ENCODE results near the gene MYO18A.

Gene MYO18A

DNA sequence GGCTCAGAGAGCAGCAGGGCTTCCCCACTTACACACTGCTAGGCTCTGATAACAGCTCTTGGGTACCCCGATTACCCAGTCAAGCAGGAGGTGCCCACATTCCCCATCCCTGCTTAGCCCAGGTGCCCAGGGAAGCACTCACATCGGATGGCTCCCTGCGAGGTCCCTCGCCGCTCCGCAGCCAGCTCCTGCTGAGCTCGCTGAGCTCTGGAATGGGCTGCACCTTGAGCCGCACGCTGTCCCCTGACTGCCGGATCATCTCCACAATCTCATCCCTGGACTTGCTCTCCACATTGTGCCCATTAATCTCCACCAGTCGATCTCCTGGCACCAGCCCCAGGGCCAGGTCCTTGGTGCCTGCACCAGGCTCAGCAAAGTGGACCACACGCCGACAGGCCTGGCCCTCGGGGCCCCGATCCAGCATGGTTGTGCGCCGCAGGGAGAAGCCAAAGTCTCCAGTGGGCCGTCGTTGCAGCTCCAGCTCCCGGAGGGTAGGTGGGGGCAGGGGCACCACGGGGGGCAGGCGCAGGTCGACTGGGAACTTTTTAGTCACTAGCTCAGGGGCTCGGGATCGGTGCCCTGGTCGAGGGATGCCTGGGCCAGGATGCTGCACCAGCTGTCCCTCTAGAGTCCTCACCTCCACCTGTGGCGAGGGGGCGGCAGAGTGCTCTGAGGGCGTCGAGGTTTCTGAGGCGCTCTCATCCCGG is 14.2 kb downstream of the MYO18A start:
- no peak for DNase-seq (ENCODE audit: low read depth in 3 of 3)

DNA sequence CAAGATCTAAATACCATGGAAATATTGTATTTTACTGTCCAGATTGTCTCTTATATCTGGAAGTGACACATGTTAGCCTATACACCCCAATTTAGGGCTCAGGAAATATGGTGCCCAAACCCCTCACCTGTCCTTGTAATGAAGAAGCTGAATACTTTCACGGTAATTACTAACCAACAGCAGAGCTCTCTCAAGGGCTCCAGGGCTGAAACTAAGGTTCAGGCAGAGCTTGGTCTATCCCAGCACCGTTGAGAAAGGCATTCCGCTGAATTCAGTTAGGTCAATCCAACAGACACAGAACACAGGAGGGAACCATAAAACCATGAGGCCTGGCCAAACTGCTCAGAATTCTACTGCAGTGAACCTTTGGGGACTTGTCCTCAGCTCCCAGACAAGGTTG is 14.9 kb downstream of the MYO18A start:
- DNase-seq (ENCODE audit: low read depth in 3 of 3), result no peak

DNA sequence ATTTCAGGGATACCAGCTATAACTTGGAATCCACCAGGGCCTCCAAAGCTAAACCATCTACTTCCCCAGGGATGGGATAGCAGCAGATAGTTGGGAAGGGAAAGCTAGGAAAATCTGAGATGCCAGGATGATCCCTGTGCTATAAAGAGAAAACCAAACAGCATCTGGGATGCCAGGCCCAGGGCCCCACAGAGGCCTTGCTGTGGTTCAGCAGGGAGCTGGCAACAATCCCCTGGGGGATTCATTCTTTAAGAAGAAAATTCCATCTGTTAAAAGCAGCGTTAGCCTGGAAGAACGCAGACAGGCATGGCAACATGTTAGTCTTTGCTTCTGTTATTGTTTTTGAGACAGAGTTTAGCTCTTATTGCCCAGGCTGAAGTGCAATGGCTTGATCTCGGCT is 16.6 kb downstream of the MYO18A start:
- no peak for DNase-seq (ENCODE audit: low read depth in 3 of 3)

DNA sequence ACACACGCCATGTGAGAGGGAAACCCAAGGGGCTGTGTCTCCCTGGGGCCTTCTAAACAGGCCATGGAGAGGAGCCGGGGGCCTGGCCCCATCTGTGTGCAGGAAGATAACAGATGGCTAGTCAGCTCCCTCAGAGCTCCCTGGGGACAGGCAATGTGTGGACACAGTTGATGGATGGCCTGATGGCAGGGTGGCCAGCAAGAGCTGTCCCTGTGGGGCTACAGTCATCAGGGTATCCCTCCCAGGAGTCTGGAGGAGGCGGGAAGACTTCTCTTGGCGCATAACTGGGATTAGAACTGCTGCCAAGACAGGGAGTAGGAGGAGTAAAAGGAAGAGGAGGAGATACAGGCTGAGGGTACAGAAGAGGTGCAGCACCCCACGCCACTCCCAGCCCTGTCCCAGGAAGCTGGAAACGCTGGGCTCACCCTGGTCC is 17.3 kb downstream of the MYO18A start:
- no peak for DNase-seq (ENCODE audit: low read depth in 3 of 3)

DNA sequence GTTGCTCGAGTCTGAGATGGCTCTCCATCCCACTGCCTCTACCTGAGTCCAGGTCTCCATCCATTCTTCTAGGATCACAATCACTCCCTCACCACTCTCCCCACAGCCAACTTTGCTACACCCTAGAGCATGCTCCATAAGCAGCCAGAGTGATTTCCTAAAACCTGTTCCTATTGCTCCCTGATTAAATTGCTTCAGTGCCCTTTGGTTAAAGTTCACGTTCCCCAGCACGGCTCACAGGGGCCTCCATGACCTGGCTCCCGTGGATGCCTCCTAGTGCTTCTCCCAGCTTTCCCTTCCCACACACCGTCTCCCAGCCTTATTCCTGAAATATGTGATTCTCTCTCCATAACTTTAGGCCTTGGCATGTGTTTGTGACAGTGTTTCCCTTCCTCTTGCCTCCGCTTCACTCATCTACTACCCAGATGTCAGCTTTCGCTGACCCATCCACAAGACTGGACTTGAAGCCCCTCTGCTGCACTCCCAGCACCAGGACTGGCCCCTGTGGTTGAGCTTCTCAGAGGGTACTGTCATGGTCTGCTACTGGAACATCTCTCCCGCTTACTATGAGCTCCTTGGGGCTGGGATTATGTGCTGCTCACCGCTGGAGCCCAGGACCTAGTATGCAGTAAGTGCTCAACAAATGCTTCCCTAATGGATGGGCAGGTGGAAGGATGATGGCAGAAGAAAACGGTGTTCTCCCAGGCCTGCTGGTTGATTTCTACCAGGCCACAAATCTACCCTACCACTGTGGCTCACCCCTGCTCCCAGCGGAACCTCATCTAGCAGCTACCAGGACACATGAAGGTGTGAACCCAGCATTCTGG is 17.9 kb downstream of the MYO18A start:
- DNase-seq (ENCODE audit: low read depth in 3 of 3), result no peak

DNA sequence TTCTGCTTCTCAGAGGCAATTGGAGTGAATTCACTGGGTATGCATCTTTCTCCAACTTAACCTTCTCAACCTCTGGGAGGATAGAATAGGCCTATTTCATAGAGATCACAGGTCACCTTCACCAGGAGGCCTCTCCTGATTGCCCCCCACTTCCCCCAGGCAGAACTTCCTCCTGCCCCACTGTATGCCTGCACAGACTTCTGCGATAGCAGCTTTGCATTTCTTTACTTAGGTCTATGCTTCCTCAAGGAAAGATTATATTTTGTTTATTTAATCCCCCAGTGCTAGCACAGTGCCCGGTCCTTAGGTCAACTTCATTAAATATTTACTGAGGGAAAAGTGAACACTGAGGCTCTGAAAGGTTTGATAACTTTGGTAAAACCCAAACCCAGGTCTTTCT is 19.9 kb downstream of the MYO18A start:
- no peak for DNase-seq (ENCODE audit: low read depth in 3 of 3)

DNA sequence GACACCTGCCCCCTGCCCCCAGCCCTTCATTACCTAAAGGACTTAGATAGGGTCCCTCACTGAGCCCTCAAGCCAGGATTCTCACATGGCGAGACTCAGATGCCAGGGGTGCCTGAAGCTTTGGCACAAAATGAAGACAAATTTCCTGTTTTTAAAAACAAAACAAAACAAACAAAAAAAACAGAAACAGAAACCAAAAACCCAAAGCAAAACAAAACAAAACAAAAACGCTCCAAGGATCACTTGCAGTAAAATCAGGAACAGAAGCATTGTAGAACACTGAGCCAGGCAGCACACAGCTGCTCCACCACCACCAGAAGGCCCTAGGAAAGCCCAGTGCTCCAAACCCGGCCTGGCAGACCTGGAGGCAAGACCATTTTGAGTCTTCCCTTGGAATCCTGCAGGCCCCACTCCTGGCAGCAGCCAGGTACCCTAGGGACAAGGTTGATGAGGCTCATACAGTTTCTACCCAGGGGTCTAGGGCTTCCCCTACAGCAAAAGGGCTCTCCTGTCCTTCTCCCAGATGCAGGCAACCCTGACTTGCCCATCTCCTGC is 20.8 kb downstream of the MYO18A start:
- DNase-seq (ENCODE audit: low read depth in 3 of 3), result no peak

DNA sequence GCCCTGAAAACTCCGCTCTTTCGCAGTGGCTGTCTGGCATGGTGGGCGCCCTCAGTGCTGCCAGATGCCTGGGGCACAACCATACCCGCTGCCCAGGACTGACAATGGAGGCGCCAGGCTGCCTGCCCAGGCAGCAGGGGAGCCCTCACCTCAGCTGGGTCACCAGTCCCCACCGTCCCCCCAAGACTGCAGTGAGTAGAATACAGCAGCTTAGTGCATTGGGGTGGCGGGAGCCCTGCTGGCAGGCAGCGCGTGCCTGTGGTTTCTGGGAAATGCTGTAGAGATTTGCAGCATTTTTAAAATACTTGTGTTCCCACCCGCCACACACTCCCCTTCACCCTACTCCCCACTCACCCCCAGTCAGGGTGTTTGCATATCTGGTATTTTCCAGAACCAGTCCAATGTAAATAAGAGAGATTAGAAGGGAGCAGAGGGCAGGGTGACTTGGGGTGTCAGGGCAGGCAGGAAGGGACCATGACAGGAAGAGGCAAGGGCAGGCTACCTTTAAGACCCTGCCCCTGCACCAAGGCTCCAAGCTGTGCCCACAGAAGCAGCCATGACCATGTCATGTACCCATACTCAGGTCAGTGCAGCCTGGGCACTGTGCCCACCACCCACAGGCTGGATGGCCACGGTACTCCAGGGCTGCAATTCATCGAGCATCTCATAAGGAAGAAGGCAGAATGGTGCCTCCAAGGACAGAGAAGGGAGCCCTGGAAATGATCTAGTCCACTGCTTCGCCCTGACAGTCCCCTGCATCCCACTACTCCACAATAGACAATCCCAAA is 21.5 kb downstream of the MYO18A start:
- DNase-seq (ENCODE audit: low read depth in 3 of 3), result no peak

DNA sequence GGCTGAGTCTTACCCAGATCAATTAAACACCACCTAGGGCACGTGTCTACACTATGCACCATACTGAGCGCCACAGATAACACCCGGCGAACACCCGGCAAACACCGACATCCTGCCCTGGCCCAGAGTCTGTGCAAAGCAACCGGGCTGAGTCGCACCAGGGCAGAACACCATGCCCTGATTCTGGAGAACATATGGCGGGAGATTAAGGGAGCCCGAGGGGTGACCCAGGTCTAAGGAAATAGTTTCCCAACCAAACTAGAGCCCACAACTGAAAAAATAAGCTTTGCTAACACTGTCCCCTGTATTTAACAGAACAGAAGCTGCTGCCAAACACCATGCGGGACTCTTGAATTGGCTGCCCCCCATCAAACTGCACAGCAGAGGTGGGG is 22.1 kb downstream of the MYO18A start:
- no peak for DNase-seq (ENCODE audit: low read depth in 3 of 3)

DNA sequence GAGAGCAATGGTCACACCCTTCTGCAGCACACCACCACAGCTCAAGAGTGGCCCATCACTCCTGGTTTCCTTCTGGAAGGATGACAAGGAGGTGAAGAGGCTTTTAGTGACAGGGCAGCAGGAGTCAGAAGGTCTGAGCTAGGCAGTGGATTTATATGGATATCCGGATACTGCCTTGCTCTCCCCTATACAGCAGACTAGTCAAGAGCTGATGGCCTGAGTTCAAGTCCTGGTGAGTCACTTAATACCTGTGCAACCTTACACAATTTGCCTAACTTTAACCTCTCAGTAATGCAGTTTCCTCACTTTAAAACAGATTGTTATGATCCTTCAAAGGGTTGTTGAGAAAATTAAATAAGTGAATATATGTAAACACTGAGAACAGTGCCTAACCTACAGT is 22.9 kb downstream of the MYO18A start:
- no peak for DNase-seq (ENCODE audit: low read depth in 3 of 3)

DNA sequence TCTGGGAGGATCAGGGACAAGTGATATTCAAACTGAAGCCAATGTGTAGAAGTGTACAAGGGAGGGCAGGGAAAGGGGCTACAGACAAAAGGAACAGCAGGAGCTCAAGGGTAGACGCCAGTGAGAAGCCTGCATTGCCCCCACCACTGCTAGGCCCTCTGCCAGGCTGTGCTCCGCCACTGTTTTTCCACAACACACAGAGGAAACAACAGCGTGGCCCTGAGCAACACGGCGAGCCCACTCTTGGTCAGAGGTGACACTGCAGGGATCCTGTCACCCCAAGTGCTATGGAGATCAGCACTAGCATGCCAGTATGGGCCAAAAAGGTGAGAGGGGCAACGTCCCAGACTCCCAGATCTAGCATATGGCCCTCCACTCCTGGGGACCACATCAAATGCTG is 23.4 kb downstream of the MYO18A start:
- no peak for DNase-seq (ENCODE audit: low read depth in 3 of 3)

DNA sequence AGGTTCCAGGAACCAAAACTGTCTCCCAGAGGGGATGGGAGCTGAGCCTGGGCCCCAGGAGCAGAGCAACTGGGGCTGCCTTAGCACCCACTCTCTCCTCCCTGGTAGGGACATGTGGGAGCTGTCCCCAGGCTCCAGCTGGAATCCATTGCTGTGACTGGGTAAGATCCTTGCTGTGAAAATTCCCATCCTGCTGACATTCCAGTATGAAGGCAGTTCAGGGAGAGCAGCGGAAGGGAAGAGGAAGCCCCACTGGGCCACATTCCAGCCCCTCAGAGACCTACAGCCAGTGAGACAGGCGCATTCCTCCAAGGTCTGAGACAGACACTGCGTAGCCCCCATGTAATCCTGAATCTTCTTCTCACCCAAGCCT is 24.2 kb downstream of the MYO18A start:
- no peak for DNase-seq (ENCODE audit: low read depth in 3 of 3)

DNA sequence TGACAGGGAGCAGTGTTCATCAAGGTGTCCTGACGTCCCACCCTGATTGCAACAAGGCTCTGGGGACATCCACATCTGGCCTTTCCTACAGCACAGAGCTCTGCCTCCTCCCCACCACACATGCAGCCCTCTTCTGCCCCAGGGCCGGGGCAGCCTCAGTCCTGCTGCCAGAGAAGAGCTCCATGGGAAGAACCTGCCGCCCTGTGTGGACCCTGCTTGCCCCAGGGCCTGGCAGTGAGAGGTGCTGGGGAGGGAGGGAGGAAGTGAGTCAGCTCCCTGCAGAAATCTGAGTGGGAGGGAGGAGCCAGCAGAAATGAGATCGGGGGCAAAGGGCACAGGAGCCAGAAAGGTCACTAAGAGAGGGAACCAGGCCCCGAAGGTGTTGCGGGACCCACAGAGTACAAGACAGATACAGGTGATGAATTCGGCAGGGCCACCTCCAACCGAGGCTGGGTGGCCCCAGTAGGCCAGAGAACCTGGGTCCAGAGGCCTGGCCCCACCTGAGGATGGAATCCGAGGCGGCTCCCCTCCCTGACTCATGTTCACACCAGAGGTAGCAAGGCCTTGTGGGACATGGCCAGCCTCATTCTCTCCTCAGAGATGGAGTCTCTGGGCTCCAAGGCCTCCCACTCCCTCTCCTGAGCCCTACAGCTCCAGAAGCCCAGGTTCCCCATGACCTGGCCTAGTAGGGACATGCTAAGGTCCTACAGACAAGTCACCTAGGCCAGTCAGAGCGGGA is 24.8 kb downstream of the MYO18A start:
- DNase-seq (ENCODE audit: low read depth in 3 of 3), result peak in 1 of 3 donors; percentile 62

DNA sequence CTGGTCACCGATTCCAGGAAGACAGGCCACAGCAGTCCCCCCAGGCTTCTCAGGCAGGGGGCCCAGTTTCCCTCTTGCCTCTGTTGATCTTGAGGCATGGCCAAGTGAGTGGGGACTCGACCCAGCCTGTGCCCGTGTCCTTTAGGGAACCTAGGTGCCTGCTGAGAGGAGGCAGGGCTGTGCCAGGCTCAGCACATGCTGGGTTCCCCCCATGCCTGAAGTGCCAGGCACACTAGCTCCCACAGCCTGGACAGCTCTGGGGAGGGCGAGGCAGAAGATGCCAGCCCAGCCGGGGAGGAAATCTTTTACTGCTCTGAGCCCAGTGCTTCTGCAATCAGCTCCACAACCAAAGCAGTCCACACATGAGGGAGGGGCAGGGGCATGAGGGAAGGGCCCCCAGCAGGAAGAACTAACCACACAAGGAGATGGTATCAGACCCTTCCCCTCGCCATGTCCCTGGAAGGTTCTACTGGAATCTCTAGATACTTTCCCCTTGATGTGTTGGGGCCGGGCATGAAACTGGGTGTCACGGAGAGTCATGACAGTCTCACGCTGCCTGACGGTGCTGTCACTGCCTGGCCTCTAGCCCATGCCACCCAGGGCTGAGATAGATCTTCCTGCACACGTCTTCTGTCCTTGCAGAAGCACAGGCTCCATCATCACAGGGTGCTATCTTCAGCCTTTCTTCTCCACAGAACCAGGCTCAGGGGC is 25.5 kb downstream of the MYO18A start:
- no peak for DNase-seq (ENCODE audit: low read depth in 3 of 3)

DNA sequence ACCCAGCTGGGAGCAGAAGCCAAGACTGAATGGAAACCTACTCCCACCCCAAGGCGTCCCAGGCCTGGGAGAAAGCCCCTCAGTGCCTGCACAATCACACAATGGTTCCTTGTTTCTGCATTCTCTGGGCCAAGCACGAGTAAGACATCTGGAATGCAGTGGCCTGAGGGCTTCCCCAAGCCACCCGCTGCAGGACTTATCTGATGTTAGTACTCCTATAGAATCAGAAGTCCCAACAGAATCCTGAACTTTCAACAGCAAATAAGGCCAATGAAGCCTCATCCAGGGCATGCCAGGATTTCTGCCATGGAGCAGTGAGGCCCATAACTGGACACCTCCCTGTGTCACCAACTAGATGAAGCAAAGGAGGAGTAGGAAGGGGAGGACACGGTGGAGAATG is 28.6 kb downstream of the MYO18A start:
- DNase-seq (ENCODE audit: low read depth in 3 of 3), result no peak

DNA sequence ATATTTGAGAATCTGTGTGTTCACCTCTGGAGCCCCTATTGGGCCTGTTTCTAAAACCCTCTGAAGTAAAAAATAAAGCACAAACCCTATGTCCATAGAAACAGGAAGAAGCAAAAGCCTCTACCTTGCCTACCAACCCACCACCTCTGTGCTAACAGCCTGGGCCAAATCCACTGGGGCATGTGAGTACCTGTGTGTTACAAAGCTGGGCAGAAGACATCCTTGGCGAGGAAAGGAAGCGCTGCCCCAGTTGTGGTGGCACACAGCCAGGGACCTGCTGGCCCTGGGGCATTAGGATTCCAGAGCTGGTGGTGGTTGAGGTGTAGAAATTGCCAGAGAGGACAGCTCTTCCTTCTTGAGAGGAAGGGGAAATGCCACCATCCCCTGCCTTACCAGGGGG is 30.0 kb downstream of the MYO18A start:
- no peak for DNase-seq (ENCODE audit: low read depth in 3 of 3)

DNA sequence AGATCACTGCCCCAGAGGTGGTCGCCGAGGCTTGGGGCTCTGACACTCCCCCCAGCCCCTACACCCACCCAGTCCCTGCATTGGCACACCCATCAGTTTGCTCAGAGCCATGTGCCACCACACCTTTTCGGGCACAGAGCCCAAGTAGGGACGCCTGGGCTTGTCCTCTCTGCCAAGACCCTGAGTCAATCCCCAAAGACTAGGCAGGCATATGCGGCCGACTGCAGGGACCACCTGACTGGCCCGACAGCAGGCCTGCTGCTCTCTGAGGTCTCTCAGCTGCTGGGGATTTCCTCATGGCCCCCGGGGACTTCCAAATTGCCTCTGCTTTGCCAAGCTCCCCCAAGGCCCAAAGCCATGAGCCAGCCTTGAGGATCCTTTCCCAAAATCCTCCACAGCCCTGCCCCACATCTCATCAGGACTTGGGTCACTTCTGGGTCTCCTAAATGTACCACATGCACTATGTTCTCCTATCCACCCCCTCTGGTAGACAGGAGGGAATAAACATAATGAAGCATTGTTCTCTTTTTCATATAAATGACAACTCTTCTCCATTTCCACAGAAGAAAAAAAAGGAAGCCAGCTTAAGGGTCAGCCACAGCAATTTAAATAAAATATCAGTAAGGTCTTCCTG is 30.6 kb downstream of the MYO18A start:
- no peak for DNase-seq (ENCODE audit: low read depth in 3 of 3)

DNA sequence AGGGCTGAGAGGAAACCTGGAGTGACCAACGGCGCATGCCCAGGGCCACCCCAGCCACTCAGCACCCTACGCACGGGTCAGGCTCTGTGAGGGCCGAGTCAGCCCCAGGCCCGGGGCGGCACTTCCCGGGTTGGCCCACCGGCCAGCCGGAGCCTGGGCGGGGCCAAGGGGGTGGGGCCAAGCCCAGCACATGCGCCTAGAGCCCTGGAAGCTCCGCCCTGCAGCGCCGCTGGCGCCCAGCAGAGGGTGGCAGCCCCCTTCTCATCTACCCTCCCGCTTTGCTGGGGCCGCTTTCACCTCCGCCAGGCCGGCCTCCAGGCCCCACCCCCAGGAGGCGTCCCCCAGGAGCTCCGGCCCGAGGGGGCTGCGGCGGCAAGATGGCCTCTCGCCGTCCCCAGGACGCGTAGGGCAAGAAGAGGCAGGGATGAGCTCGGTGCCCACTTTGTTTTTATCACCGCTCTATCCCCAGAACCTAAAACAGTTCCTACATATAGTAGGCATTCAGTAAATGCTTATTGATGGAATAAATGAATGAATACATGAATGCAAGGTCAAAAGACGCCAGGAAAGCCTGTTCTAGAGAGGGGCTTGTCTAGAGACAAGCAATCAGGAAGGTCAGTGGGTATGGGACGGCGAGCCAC is 31.3 kb downstream of the MYO18A start:
- peak; percentile 82 to 90 (median 84) for DNase-seq (ENCODE audit: low read depth in 3 of 3)

DNA sequence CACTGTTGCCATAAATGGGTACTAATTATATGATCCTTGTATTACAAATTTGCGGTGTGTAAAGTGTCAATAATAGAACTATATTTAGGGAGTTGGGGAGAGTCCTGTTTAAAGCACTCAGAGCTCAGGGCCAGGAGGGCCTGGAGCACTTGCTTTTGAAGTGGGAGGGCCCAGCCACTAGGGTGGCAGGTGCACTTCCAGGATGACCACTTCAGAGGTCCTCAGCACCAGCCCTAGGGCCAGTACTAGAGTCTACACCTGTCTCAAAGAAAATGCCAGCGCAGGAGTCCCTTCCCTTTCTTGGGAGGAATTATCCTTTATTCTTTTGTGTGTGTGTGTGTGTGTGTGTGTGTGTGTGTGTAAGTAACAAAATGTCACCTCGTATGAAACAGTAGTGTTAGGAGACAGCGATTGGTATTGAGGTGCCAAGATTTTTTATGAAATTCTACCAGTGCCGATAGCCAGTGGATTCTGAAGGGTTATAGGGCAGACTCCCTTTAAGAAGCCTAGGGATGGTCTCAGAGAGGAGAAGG is 31.9 kb downstream of the MYO18A start:
- no peak for DNase-seq (ENCODE audit: low read depth in 3 of 3)

DNA sequence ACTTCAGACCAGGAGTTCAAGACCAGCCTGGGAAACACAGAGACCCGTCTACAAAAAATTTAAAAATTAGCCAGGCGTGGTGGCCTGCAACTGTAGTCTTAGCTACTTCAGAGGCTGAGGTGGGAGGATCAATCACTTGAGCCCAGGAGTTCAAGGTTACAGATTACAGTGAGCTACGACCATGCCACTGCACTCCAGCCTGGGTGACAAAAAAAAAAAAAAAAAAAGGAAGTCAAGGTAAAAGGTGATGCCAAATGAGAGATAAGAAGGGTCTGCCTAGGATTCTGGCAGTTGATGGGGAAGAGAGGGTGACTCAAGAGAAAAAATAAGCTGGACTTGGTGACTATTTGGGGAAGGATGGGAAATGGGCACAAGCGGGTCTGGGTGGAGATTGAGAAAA is 32.5 kb downstream of the MYO18A start:
- DNase-seq (ENCODE audit: low read depth in 3 of 3), result no peak
